OCI-LY3 (cell line): ENCODE results near the gene ACSF2.

Experiments used
- H2AFZ ChIP-seq: fragments of 200-600, 300-600 bp; shearing (Covaris generic); 2 replicates; pipeline ENCODE4 v1.6.0; 2014; ENCODE audit warnings: antibody characterized with exemption, low read depth, low read length
- H3K27ac ChIP-seq: fragments of 200-600, 300-600 bp; sonication (generic); 2 replicates; pipeline ENCODE4 v1.5.1; 2014; ENCODE audit warnings: mild to moderate bottlenecking, low read length, moderate library complexity, mixed read lengths
- H3K27me3 ChIP-seq: fragments of 200-600, 300-600 bp; sonication (generic); 2 replicates; pipeline ENCODE4 v1.6.1; 2014; ENCODE audit warnings: low read depth, low read length, mixed read lengths
- H3K36me3 ChIP-seq: fragments of 200-600, 300-600 bp; sonication (generic); replicated peaks from 2 replicates; pipeline ENCODE3; 2014; ENCODE audit warnings: low read depth, low read length, mixed read lengths
- H3K4me1 ChIP-seq: fragments of 300-600, 200-600 bp; sonication (generic); 2 replicates; pipeline ENCODE4 v1.6.1; 2014; ENCODE audit warnings: low read length, mixed read lengths
- H3K4me2 ChIP-seq: fragments of 200-600, 300-600 bp; sonication (generic); 2 replicates; pipeline ENCODE4 v1.6.1; 2014; ENCODE audit warnings: low read length, mixed read lengths
- H3K4me3 ChIP-seq: fragments of 300-600, 200-600 bp; sonication (generic); 2 replicates; pipeline ENCODE4 v1.5.1; 2014; ENCODE audit warnings: antibody characterized with exemption, mild to moderate bottlenecking, low read length, moderate library complexity
- H3K79me2 ChIP-seq: fragments of 300-600, 200-600 bp; shearing (Covaris generic); 2 replicates; pipeline ENCODE4 v1.6.1; 2014; ENCODE audit warnings: mild to moderate bottlenecking, low read length, mixed read lengths
- H3K9ac ChIP-seq: fragments of 300-600, 200-600 bp; shearing (Covaris generic); 2 replicates; pipeline ENCODE4 v1.6.0; 2014; ENCODE audit warnings: mild to moderate bottlenecking, low read length, moderate library complexity
- H3K9me3 ChIP-seq: fragments of 200-600, 300-600 bp; shearing (Covaris generic); 2 replicates; pipeline ENCODE4 v1.6.1; 2014; ENCODE audit warnings: low read length, mixed read lengths; ENCODE audit not compliant: insufficient read depth
- H4K20me1 ChIP-seq: fragments of 200-600, 300-600 bp; sonication (generic); 2 replicates; pipeline ENCODE4 v1.6.1; 2016; ENCODE audit warnings: low read length, mixed read lengths; ENCODE audit not compliant: insufficient read depth
- CTCF ChIP-seq: fragments of 200-600, 300-600 bp; sonication (generic); IDR thresholded peaks from 2 replicates; pipeline ENCODE4 v1.5.1; 2014; ENCODE audit warnings: antibody characterized with exemption, low read length, low read depth
- EZH2phosphoT487 ChIP-seq: fragments of 200-600 bp; shearing (Covaris generic); IDR thresholded peaks from 2 replicates; pipeline ENCODE4 v1.6.1; 2018; ENCODE audit warnings: antibody characterized with exemption, mixed run types, low read depth

The ACSF2 gene

GRCh38 chr17:50429793-50430192, 3.8 kb downstream of the ACSF2 start:
- TF ChIP-seq CTCF (no peak), EZH2phosphoT487 (no peak)
- Histone ChIP-seq H3K27ac (no peak overlapping the region), H3K36me3 (peaks cover 12% of the 10 kb centered on the region), H3K4me3 (no peak overlapping the region), H3K9me3 (no peaks in the 10 kb centered on the region), H3K4me1 (peaks cover 16% of the 10 kb centered on the region), H3K79me2 (peaks cover 29% of the 10 kb centered on the region), H4K20me1 (no peaks in the 10 kb centered on the region), H2AFZ (no peak overlapping the region), H3K4me2 (no peak overlapping the region), H3K27me3 (no peaks in the 10 kb centered on the region), H3K9ac (no peak overlapping the region)

GRCh38 chr17:50430821-50431618, 5.0 kb downstream of the ACSF2 start:
- Histone ChIP-seq H3K79me2 (peaks cover 27% of the 10 kb centered on the region), H3K9ac (no peak overlapping the region), H3K9me3 (no peaks in the 10 kb centered on the region), H3K27me3 (no peaks in the 10 kb centered on the region), H3K36me3 (peaks cover 12% of the 10 kb centered on the region), H2AFZ (no peak overlapping the region), H3K4me2 (no peak overlapping the region), H3K27ac (no peak overlapping the region), H3K4me1 (peaks cover 8% of the 10 kb centered on the region; the same call in 1 of the 2 replicates), H4K20me1 (no peaks in the 10 kb centered on the region), H3K4me3 (no peak overlapping the region)
- TF ChIP-seq EZH2phosphoT487 (no peak), CTCF (no peak)

GRCh38 chr17:50432125-50432762, 6.2 kb downstream of the ACSF2 start:
- TF ChIP-seq EZH2phosphoT487, result no peak
- no peak for TF ChIP-seq CTCF
- Histone ChIP-seq H3K27ac (no peak overlapping the region), H3K27me3 (no peaks in the 10 kb centered on the region), H3K4me3 (no peak overlapping the region), H3K4me1 (peaks cover 7% of the 10 kb centered on the region; the same call in 1 of the 2 replicates), H3K79me2 (peaks cover 15% of the 10 kb centered on the region), H3K36me3 (peaks cover 12% of the 10 kb centered on the region), H2AFZ (no peak overlapping the region), H4K20me1 (no peaks in the 10 kb centered on the region), H3K4me2 (no peak overlapping the region), H3K9ac (no peak overlapping the region), H3K9me3 (no peaks in the 10 kb centered on the region)

GRCh38 chr17:50437409-50437808, 11.4 kb downstream of the ACSF2 start:
- Histone ChIP-seq H4K20me1 (peaks cover 5% of the 10 kb centered on the region; the same call in 1 of the 2 replicates), H2AFZ (no peak overlapping the region)
- no peak for TF ChIP-seq CTCF
- no peak for TF ChIP-seq EZH2phosphoT487

More at GRCh38 chr17:50437409-50437808, 11.4 kb downstream of the ACSF2 start:
- Histone ChIP-seq H3K27me3 (no peaks in the 10 kb centered on the region), H3K9me3 (no peaks in the 10 kb centered on the region), H3K4me1 (no peaks in the 10 kb centered on the region), H3K4me2 (no peak overlapping the region), H3K79me2 (no peaks in the 10 kb centered on the region), H3K36me3 (peaks cover 2% of the 10 kb centered on the region), H3K4me3 (no peak overlapping the region), H3K9ac (no peak overlapping the region), H3K27ac (no peak overlapping the region)
